GM18873 (cell line): ENCODE measurements around the gene KMT5C.

Experiments used
- ATAC-seq: cut with Tn5 transposase; IDR thresholded peaks from one replicate; pipeline ENCODE4 v1.9.1; 2021; ENCODE audit warnings: mild to moderate bottlenecking, moderate library complexity, moderate number of reproducible peaks; ENCODE audit not compliant: unreplicated experiment, low FRiP score

Gene KMT5C

GRCh38 chr19:55362990-55363716 lies 23.5 kb downstream of the KMT5C start, which contains the start of gene GARIN5B:
GARIN5B (minus strand) TSS chr19:55363260; CDS start chr19:55363066, 194 bp downstream.
- ATAC-seq: no peak

GRCh38 chr19:55365245-55365644 lies 25.6 kb downstream of the KMT5C start:
- ATAC-seq: no peak

- ATAC-seq: no peak
Measured at GRCh38 chr19:55365964-55366363, 26.3 kb downstream of the KMT5C start.

GRCh38 chr19:55366790-55367189 lies 27.1 kb downstream of the KMT5C start:
- ATAC-seq: no peak

- no peak for ATAC-seq
Measured at GRCh38 chr19:55368106-55368505, 28.4 kb downstream of the KMT5C start.

- ATAC-seq: no peak
Measured at GRCh38 chr19:55368701-55369563, 29.3 kb downstream of the KMT5C start.

GRCh38 chr19:55369653-55370304 lies 30.1 kb downstream of the KMT5C start:
- ATAC-seq: no peak

GRCh38 chr19:55370305-55370988 lies 30.8 kb downstream of the KMT5C start, which contains the start of gene IL11:
IL11 (minus strand) TSS chr19:55370463; CDS start chr19:55370310, 153 bp downstream.
- no peak for ATAC-seq

- ATAC-seq: no peak
Measured at GRCh38 chr19:55372316-55373081, 32.8 kb downstream of the KMT5C start.

- ATAC-seq: no peak
Measured at GRCh38 chr19:55373306-55373992, 33.8 kb downstream of the KMT5C start.

GRCh38 chr19:55373993-55374757 lies 34.5 kb downstream of the KMT5C start:
- ATAC-seq: no peak

- ATAC-seq: no peak
Measured at GRCh38 chr19:55376241-55376933, 36.7 kb downstream of the KMT5C start, which contains the start of gene TMEM190. TMEM190 (plus strand) TSS chr19:55376826; CDS start chr19:55376854, 28 bp downstream.

GRCh38 chr19:55377356-55378131 lies 37.9 kb downstream of the KMT5C start:
- ATAC-seq: no peak

- no peak for ATAC-seq
Measured at GRCh38 chr19:55379174-55379573, 39.5 kb downstream of the KMT5C start.

- ATAC-seq: no peak
Measured at GRCh38 chr19:55382013-55382412, 42.3 kb downstream of the KMT5C start.

- ATAC-seq: no peak
Measured at GRCh38 chr19:55382522-55383054, 42.9 kb downstream of the KMT5C start.
